HG03095 (cell line): ENCODE results near the gene PSAPL1.
"Not testable (repeated sequence)": the region's sequence is repeated elsewhere in the genome, so short reads cannot be mapped to it uniquely, and the experiment has no call there.

Experiments used
- ATAC-seq: cut with Tn5 transposase; IDR thresholded peaks from one replicate; pipeline ENCODE4 v1.9.1; 2021; ENCODE audit warnings: moderate library complexity; ENCODE audit not compliant: unreplicated experiment

Gene PSAPL1

DNA sequence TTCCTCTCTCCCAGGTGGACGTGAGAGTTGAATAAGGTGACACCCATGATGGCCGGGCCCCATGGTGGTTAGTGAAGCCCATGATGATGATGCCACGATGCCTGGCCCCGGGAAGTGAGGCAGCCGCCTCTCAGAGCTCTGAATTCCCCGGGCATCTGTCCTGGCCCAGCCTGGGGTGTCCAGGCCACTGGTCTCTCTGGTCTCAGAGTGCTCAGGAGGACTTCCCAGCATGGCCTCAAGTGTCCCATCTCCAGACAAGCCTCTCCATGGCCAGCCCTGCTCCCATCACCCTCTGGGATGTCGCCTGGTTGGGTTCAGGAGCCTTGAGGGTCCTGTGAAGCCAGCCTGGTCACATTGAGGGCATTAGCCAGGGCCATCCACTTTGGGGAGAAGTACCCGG lies 24.7 kb upstream of the PSAPL1 start:
- ATAC-seq, result no peak

DNA sequence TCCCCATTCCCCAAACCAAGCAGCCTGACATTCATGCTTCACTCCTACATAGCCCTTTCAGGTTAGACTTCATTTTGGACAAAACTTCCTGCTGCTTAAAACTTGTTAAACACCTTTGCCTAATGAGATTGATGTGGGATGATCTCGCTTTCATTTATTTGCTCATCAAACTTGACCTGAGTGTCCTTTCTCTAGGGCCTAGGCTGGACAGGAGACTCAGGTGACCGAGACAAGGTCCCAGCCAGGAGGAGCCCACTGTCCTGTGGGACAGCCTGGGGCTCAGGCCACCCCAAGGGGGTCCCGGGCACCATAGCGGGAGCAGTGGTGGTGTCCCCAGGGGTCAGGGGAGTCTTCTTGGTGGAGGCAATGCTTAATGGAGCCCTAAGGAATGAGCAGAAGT lies 23.7 kb upstream of the PSAPL1 start:
- ATAC-seq, result no peak

DNA sequence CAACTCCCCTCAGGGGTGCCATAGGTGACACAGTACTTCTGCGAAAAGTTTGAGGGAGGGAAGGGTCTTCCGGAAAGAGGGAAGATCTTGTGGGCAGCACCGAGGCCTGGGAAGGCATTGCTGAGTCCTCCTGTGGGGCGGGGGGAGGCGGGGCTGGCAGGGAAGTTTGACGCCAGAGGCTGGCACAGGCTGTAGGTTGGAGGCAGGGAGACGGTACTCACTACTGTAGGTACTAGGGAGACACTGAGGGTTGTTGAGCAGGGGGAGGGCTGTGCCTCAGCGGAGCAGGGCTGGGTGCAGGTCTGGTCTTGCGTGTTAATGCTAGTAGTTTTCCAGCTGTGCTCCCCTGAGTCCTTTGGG lies 23.3 kb upstream of the PSAPL1 start:
- no peak for ATAC-seq

DNA sequence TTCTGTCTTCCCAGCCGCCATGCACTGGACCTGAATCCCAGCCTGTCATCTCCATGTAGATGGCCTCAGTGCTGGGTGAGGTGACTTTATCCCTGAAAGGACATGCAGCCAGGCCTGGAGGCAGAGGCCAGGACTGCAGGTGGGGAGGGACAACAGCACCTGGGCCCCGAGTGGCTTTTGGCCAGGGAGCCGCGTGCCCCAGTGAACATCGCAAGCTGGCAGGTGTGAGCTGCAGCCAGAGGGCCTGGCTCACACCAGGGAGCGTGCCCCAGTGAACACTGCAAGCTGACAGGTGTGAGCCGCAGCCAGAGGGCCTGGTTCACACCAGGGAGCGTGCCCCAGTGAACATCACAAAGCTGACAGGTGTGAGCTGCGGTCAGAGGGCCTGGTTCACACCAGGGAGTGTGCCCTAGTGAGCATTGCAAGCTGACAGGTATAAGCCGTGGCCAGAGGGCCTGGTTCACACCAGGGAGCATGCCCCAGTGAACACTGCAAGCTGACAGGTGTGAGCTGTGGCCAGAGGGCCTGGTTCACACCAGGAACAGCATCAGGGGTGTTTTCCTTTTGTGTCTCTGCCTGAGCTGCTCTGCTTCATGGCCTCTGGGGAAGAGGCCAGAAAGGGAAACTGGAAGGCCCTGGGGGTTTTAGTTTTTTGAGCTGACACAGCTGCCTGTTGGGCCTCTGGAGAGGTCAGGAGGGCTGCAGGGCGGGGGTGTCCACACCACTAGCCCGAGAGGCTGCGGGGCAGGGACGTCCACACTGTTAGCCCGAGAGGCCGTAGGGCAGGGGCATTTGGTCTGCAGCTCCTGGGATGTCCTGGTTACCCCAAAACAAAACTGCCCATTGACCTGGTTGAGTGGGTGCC lies 22.7 kb upstream of the PSAPL1 start:
- no peak for ATAC-seq

DNA sequence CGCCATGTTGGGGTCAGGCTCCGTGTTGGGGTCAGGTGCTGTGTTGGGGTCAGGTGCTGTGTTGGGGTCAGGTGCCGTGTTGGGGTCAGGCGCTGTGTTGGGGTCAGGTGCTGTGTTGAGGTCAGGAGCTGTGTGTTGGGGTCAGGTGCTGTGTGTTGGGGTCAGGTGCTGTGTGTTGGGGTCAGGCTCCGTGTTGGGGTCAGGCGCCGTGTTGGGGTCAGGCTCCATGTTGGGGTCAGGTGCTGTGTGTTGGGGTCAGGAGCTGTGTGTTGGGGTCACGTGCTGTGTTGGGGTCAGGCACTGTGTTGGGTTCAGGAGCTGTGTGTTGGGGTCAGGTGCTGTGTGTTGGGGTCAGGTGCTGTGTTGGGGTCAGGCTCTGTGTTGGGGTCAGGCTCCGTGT lies 18.1 kb upstream of the PSAPL1 start:
- not testable (repeated sequence) for ATAC-seq

DNA sequence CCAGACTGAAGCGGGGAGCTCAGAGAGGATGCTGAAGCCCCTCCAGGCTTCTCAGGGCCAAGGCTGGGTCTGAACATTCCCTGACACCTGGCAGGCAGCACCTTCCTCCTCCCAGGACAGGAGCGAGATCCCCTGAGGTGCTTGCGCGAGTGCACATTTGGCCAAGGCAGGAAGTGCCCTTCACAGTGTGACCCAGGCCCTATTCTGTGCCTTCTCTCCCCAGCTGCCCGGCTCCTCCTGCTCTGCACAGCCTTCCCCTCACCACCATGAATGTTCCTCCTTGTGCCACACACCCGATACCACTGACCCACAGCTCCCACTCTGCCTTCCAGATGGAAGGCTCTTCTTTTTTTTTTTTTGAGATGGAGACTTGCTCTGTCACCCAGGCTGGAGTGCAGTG lies 17.1 kb upstream of the PSAPL1 start:
- no peak for ATAC-seq

DNA sequence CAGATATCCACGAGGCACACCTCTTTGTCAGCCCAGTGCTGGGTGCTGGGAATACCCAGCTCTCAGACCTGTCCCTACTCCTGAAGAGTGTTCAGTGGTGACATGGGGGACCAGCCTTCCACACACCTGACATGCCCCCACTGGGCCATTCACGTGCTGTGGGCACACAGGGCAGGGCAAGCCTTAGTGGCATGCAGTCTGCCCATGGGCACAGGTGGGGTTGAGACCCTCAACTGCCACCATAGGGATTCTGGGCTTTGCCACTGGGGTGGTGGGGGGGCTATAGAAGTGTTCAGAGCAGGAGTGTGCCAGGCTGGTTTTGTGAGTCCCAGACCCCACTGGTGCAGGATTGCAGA lies 16.7 kb upstream of the PSAPL1 start:
- ATAC-seq, result no peak

DNA sequence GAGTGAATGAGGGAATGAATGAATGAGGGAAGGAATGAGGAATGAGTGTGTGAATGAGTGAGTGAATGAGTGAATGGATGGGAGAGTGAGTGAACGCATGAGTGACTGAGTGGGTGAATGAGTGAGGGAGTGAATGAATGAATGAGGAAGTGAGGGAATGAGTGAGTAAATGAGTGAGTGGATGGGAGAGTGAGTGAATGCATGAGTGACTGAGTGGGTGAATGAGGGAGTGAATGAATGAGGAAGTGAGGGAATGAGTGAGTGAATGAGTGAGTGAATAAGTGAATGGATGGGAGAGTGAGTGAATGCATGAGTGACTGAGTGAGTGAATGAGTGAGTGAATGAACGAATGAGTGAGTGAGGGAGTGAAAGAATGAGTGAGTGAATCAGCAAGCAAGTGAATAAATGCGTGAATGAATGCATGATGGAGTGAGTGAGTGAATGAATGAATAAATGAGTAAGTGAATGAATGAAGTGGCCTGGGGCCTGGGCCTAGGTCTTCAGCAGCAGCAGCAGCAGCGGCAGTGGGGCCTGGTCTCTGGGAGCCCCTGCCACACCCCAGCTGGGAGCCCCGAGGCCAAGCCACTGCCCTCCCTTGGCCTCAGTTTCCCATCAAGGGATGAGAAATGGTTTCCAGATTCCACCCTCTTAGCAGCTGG lies 16.2 kb upstream of the PSAPL1 start:
- ATAC-seq, result no peak

DNA sequence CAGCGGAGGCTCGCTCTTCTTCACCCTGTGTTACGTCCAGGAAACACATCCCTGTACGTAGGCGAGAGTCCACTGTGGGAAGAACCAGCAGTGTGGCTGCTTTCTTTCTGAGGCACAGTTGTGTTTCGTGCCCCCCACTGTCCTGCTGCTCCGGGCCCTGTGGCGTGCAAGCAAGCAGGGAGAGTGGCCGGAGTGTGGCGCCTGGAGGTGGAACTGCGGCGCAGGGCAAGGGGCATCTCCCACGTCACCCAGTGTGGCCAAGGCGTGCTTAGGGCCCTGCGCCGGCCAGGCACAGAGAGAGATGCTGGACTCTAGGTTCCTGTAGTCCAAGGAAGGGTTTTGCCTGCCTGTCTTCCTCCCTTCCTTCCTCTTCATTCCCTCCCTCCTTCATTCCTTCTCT lies 13.3 kb upstream of the PSAPL1 start:
- ATAC-seq, result no peak

DNA sequence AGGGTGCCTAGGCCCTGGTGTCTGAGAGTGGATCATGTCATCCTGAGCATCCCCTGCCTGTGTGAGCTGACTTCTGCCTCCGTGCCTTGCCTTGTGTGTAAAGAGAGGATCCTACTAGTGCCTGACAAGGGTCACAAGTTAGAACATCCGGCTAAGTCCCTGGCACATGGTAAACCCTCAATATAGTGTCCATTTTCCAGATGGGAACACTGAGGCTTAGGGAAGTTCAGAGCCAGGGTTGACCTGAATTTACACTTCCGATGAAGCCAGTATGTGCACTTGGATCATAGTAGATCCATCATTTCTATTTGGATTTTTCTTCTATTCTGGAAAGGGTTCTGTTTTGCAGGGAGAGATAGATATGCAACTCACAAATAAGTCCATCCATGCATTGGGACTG lies 12.5 kb upstream of the PSAPL1 start:
- no peak for ATAC-seq

DNA sequence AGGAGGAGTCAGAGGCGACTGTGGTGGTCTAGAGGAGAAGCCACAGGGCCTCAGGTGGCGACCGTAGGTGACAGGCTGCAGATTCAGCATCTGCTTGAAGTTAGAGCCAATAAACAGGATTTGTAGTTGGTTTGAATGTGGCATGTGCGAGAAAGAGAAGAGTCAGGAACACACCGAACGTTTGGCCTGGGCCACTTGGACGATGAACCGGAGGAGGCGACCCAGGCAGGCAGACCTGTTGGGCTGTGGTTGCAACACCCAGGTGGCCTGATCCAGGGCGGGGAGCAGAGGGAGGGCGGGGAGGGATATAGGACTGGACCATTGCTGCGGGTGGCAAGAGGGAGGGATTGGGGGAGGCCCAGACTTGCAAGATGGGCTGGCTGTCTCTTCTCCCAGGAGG lies 10.0 kb upstream of the PSAPL1 start:
- no peak for ATAC-seq

DNA sequence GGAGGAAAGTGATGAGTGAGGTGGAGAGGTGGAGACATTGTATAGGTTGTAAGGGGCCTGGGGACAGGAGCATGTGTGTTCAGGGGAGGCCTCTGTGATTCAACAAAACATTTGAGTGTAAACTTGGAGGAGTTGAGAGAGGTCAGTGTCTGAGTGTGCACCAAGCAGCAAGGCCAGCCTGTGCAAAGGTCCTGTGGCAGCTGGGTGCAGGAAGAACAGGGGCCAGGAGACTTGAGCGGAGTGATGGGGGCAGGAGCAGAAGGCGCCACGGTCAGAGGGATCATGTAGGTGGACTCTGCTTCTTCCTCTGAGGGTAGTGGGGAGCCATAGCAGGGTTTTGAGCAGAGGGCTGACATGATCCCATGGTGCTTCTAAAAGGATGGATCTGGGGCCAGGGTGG lies 9.6 kb upstream of the PSAPL1 start:
- ATAC-seq, result no peak

DNA sequence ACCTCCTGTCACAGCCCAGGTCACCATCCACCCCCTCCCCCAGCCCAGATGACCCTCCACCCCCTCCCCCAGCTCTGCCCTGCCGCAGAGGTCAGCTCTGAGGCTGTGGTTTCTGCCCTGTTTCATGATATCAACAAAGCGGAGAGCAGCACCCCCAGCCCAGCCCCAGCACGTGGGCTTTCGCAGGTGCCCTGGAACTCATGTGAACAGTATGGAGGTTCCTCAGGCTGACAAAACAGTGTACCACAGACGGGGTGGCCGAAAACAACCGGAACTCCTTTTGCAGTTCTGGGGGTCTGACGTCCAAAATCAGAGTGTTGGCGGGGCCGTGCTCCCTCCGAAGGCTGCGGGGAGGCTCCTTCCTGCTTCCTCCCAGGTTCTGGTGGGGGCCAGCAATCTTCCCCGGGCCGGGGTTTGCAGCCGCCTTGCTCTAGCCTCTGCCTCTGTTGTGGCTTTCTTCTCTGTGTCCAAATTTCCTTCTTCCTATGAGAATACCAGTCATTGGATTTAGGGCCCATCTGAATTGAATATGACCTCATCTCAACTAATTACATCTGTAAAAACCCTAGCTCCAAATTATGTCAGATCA lies 7.9 kb upstream of the PSAPL1 start:
- no peak for ATAC-seq

DNA sequence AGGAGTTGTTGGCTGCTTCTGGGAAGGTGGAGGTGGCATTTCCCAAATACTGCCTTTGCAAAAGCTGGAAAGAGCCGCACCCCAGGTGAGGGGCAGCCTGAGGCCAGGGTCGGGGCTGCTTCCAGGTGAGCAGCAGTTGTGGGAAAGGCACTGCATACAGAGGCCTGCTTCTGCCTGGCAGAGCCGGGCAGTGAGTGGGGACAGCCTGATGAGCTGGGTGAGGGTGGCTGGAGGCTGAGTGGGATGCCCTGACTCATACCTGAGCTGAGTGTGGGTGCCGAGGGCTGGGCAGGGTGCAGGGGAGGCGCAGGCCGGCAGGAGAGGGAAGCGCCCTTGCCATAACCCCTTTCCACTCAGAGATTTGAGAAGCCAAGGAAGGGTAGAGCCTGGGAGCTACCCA lies 6.5 kb upstream of the PSAPL1 start:
- ATAC-seq, result no peak

DNA sequence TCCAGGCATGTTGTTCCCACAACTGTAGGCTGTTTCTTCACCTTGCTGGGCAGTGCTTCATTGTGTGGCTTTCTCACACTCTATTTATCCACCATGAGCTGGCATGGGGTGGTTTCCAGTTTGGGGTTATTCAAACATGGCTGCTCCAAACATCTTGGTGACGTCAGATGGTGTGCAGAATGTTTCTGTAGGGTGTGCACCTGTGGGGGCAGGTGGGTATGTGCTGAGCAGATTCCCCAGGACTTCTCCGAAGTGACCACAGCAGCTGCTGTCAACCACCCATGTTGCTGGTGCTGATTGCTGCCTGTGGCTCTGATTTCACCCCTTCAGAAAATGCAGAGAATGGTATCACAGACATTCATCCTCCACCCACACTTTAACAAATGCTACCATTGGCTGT lies 5.0 kb upstream of the PSAPL1 start:
- no peak for ATAC-seq

DNA sequence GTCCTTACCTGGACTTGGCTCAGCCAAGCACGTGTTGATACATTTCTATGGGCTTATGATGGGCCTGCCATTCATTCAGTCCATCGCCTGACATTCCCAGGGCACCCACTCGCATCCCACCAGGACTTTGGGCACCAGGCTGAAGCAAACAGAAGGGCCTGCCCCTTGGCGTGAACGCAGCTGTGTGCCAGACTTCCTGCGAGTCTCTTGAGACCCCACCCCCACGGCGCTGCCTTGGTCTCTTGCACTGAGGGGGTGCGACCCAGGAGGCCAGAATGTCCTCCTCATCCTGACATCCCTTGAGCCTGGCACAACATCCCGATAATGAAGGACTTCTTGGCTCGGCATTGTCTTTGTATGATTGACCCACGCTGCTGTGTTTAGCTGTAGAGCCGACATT lies 1.5 kb upstream of the PSAPL1 start:
- ATAC-seq, result no peak

DNA sequence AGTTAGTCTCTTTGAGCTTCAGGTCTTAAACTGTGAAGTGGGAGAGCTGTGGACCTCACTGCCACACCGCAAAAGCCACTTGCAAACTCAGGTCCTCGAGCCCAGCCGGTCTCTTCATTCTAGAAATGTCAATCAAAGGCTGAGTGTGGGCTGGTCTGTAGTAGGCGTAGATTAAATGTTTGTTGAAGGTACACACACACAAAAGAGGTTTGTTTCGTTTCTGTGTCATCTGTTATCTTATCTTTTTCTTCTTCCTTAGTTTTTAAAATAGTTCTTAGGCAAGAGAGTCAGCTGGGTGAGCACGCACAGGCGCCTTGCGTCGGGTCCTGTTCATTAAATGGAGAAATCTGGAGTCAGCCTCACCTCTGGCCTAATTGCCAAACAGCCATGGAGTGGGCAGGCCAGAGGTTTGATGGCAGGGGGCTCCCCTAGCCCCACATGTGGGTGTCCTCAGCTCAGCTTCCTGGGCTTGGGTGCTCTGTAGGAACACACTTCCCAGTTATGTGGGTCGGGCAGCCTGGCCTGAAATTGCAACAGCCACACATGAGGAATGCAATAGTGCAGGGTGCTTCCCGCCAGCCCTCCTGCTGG lies 836 bp upstream of the PSAPL1 start:
- no peak for ATAC-seq

DNA sequence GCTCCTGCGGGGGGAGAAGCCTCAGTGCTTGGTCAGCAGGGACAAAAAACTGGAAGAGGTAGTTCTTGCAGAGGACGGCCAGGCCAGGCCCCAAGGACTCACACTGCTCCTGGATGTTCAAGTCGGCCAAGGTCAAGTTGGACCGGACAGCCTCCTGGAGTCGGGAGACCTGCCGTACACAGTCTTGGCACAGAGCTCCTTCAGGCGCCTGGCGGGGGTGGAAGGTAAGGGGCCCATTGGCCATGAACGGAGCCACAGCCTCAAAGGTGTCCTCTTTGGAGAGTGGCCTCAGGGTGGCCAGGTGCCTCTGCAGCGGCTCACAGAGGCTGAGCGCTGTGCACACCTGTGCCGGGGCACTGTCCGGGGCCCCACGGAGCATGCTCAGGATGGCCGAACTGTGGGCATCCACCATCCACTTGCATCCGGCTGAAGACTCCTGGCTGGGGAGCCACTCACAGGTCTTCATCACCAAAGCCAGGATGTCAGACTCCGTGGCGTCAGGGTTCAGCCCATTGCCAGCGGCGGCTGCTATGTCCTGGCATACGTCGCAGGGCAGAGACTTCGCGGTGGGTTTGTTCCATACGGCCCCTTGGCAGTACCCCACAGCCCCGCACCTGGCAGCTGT lies 477 bp downstream of the PSAPL1 start:
- ATAC-seq, result no peak

DNA sequence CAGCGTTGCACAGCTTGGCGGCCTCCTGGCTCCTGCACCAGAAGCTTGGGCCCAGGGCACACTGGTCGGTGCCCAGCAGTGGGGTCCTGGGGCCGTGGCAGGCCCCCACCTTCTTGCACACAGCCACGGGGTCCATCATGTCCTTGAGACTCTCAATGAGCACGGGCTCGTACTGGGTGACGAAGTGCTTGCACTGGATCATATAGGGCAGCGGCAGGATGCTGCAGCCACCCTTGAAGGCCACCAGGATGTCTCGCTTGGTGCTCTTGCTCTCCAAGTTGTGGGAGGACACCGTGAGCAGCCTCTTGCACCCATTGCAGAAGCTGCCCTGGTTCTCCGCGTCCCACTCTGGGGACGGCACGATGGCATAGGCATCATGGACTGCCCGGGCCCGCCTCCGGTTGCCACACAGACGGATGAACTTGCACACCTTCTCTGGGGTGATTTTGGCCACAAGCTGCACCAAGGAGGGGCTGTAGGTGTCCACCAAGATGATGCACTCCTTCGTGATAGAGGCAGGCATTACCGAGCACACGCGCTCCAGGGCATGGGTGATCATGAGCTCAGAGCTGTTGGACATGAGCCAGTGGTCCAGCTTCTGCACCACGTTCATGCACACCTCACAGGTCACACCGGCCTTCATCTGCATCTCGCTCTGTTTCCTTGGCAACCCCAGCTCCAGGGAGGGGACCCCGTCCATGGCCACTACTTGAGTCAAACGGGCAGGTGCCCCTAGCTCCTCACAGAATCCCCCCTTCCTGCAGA lies 1.2 kb downstream of the PSAPL1 start:
- no peak for ATAC-seq

DNA sequence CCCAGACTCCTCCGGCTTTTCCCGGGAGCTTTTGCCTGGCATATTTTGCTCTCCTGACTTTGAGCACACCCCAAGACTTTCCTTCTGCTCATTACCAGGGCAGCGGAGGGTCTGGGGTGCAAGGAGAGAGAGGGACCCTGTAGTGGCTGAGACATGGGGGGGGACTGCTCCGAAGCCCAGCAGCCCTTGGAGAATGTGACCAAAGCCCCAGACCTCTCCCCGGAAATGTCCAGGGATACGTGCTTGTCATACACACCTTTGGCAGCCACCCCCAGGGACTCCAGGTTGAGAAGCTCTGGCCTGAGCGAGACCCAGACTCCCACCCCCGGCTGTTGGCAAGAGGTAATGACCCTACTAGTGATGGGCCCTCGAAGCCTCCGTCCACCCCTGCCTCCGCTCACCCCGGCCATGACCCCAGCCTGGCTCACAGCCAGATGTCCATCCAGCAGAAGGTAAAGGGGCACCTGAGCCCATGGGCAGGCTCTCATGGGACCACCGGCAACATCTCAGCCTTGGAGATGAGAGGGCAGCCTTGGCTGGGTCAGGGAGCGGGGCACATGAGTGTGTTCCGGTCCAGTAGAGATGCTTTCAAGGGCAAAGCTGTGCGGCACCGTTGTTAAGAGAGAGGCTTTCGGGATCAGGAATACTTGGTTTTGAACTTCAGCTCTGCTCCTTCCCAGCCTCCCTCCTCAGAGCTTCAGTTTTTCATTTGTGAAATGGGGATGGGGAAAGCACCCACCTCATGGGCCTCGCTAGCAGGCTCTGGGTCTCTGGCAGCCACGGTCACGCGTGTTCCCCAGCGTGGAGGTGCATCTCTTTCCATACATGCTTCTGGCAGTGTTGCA lies 2.0 kb downstream of the PSAPL1 start:
- ATAC-seq, result no peak
